ENCODE data around the gene CDK14. TPM values are rescaled to one million over a fixed set of nuclear protein-coding genes. Genes with fewer than 3 reads are reported as not detected.
"Not testable (repeated sequence)": the region's sequence is repeated elsewhere in the genome, so short reads cannot be mapped to it uniquely, and the experiment has no call there.

CDK14 gene
- total RNA-seq, 1 donor from 2014 or later = 58.6 TPM

DNA sequence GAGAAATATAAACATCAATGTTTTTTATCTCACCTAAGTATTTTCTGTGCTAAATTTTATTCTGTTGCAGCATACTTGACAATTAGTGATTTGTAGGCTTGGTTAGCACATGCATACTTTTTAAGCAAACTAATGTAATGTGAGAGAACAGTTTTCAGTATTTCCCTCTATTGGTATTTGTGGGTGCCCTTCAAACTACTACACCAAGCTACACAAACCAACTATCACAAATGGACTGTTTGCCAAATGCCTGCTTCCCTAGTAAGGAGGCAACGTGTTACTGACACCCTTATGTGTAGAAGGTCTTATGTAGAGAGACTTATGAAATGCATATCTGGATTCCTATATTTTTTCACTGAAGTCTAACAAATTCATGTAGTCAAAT, 569.7 kb downstream of the CDK14 start:
- Histone ChIP-seq H3K4me1 (peaks cover 5% of the 10 kb centered on the region), H3K9me3 (no peaks in the 10 kb centered on the region), H3K36me3 (no peaks in the 10 kb centered on the region), H3K27ac (no peak overlapping the region), H3K4me3 (no peak overlapping the region), H3K27me3 (ENCODE audit: low read depth) (no peaks in the 10 kb centered on the region)
- intact Hi-C loops (cut with DNase I) = no loop called here
- TF ChIP-seq, protein P1, sequence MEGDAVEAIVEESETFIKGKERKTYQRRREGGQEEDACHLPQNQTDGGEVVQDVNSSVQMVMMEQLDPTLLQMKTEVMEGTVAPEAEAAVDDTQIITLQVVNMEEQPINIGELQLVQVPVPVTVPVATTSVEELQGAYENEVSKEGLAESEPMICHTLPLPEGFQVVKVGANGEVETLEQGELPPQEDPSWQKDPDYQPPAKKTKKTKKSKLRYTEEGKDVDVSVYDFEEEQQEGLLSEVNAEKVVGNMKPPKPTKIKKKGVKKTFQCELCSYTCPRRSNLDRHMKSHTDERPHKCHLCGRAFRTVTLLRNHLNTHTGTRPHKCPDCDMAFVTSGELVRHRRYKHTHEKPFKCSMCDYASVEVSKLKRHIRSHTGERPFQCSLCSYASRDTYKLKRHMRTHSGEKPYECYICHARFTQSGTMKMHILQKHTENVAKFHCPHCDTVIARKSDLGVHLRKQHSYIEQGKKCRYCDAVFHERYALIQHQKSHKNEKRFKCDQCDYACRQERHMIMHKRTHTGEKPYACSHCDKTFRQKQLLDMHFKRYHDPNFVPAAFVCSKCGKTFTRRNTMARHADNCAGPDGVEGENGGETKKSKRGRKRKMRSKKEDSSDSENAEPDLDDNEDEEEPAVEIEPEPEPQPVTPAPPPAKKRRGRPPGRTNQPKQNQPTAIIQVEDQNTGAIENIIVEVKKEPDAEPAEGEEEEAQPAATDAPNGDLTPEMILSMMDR (IDR thresholded peaks at IDR 0.05) = no peak
- ATAC-seq = no peak
- DNase-seq = no peak

DNA sequence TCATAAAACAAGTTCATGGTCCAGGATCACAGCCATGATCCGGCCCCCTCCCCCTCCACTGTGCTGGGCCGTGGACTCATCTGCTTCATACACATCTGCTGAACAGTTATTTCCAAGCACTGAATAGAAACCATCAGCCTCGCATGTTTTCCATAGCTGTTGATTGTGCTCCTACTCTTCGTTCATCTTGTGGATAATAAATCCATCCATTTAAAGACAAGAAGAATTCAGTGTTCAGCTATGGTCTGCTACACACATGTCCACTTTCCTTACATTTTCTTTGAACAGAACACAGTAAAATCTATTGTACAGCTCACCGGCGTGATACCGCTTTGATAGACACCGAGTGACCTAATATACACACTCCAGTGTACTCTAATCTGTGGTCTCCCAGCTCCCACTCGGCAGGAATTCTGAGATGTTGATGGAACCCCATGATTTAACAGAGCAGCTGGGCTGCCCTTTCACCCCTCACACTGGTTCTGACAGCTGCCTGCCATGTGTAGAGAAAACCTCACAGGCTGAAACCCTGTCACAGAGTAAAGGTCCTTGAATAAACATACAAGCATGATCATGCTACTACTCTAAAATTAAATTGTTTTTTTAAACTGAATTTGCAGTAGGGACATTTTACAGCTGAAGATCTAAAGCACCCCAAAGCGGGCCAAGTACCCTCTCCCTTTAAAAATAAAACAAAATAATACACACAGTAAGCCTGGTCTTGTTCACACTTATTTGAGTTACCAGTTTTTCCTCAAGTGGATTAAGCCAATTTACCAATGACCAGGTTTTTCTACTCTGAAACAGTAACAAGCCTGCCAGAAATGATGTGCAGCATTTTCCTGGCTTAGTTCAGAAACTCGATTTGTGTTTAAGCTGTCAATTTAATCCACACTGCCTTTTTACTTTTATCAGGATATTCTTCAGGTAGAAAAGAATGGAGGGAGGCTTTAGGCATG, 573.0 kb downstream of the CDK14 start:
- TF ChIP-seq, protein P1 (IDR thresholded peaks at IDR 0.05) = no peak
- H3K4me1 ChIP-seq = peaks cover 5% of the 10 kb centered on the region
- ATAC-seq (no peak), DNase-seq (no peak)
- H3K27ac ChIP-seq = no peak overlapping the region
- H3K4me3 ChIP-seq = no peak overlapping the region
- intact Hi-C loops (cut with DNase I) = no loop called here
- H3K9me3 ChIP-seq = no peaks in the 10 kb centered on the region
- H3K27me3 ChIP-seq (ENCODE audit: low read depth) = no peaks in the 10 kb centered on the region
- no peaks in the 10 kb centered on the region for H3K36me3 ChIP-seq

DNA sequence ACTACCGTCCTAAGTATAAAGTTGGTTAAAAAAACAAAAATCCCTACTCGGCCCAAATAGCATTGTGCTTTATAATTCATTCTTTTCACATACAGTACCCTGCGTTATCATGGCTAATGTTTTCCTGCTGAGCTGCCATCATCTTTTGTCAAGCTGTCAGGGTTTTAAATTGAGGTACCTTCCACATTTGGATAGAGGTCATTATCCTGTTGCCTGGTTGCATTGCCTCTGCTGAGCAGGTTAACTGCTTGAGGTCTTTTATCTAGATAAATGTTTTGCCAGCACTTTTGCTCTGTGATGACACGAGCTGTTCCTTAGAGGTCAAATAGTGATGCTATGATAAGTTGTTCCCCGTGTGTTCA, 573.7 kb downstream of the CDK14 start:
- intact Hi-C loops (cut with DNase I) = no loop called here
- Histone ChIP-seq H3K4me1 (peaks cover under 1% of the 10 kb centered on the region), H3K36me3 (no peaks in the 10 kb centered on the region), H3K27ac (no peak overlapping the region), H3K27me3 (ENCODE audit: low read depth) (no peaks in the 10 kb centered on the region), H3K4me3 (no peak overlapping the region), H3K9me3 (no peaks in the 10 kb centered on the region)
- ATAC-seq = no peak
- TF ChIP-seq, protein P1 (IDR thresholded peaks at IDR 0.05) = no peak
- no peak for DNase-seq

DNA sequence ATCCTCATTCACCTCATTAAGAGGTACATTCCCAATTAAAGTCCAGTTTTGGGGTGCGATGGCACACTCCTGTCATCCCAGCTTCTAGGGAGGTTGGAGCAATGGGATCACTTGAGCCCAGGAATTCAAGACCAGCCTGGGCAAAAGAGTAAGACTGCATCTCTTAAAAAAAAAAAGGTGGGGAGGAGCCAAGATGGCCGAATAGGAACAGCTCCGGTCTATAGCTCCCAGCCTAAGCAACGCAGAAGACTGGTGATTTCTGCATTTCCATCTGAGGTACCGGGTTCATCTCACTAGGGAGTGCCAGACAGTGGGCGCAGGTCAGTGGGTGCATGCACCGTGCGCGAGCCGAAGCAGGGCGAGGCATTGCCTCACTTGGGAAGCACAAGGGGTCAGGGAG, 577.1 kb downstream of the CDK14 start:
- DNase-seq; H3K4me3 ChIP-seq; H3K4me1 ChIP-seq; H3K27me3 ChIP-seq (ENCODE audit: low read depth); intact Hi-C loops (cut with DNase I); H3K27ac ChIP-seq; H3K36me3 ChIP-seq; H3K9me3 ChIP-seq; ATAC-seq: not testable (repeated sequence)

DNA sequence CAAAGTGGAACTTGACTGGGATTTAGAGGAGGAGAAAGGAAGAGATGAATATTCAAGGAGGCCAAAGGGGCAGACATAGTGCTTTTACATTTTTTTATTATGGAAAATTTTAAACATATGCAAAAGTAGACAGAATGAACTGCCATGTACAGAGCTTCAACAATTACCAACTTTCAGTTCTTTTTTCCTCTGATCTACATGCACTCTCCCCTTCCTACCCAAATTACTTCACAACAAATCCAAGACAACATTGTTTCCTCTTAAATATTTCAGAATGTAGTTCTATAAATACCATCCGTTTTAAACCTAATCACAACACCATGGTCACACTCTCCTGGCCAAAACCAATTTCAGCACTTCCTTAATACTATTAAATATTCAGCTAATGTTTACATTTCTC, 584.6 kb downstream of the CDK14 start:
- intact Hi-C loops (cut with DNase I) = no loop called here
- Histone ChIP-seq H3K27me3 (ENCODE audit: low read depth) (no peaks in the 10 kb centered on the region), H3K36me3 (no peaks in the 10 kb centered on the region), H3K27ac (no peak overlapping the region), H3K4me1 (no peaks in the 10 kb centered on the region), H3K4me3 (no peak overlapping the region), H3K9me3 (no peaks in the 10 kb centered on the region)
- TF ChIP-seq, protein P1 (IDR thresholded peaks at IDR 0.05) = no peak
- no peak for ATAC-seq
- DNase-seq = no peak

DNA sequence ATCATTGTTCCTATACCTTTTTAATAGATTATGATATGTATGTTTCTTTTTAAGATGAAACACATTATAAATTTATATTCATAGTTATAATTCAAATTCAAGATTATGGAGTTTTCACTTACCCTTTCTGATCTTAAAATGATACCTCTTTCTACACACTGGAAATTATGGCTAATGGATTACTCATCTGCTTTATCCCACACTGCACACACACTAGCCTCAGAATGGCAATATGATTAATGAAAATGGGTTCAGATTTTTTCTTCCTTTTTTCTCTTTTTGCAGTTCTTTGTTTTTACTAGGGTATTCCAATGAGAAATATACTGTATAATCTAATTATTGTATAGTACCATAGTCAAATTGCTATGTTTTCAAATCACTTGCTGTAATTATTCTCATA, 585.8 kb downstream of the CDK14 start:
- DNase-seq = no peak
- Histone ChIP-seq H3K4me3 (no peak overlapping the region), H3K9me3 (no peaks in the 10 kb centered on the region), H3K4me1 (no peaks in the 10 kb centered on the region), H3K36me3 (no peaks in the 10 kb centered on the region), H3K27ac (no peak overlapping the region), H3K27me3 (ENCODE audit: low read depth) (no peaks in the 10 kb centered on the region)
- TF ChIP-seq, protein P1 (IDR thresholded peaks at IDR 0.05) = no peak
- ATAC-seq = no peak
- intact Hi-C loops (cut with DNase I) = no loop called here

Measured in lower lobe of right lung (tissue), 2 donors.